ENCODE data around the gene TTYH1.

GRCh38 chr19:54380897-54381296, 34.4 kb upstream of the TTYH1 start:
- TF ChIP-seq CTCF (IDR thresholded peaks at IDR 0.05) (no peak), POLR2AphosphoS5 (IDR thresholded peaks at IDR 0.05) (no peak), POLR2A (IDR thresholded peaks at IDR 0.05) (no peak)

Measured in breast epithelium (tissue), 3 donors.